HEK293 (cell line): ENCODE measurements around the gene CCSER2.

Experiments used
- CTCF ChIA-PET: fragments of 350-600 bp; formaldehyde crosslinking; extraction: SDS; loops from one replicate; lab custom pipeline; 2021; ENCODE audit warnings: antibody characterized with exemption; lab: Yijun Ruan, JAX
- POLR2A ChIA-PET: fragments of 300-600 bp; formaldehyde crosslinking; extraction: SDS; loops from one replicate; lab custom pipeline; 2020; ENCODE audit warnings: antibody characterized with exemption, inconsistent platforms; lab: Yijun Ruan, JAX
- H3K27ac ChIP-seq: fragments of 200-500 bp; sonication (Bioruptor generic); 2 replicates; pipeline ENCODE4 v1.5.1; 2014; ENCODE audit warnings: low read depth, low read length, control low read depth, inconsistent platforms; ENCODE audit errors: extremely low read depth
- H3K36me3 ChIP-seq, 2 experiments: fragments of 200-500 bp in 1 of 2; sonication (Bioruptor generic) in 1 of 2; 1 replicate in 1 of 2; 2 replicates in 1 of 2; pipeline ENCODE4 v1.5.1; 2014 to 2017; ENCODE audit warnings: inconsistent platforms in 2 of 2, low read length in 2 of 2; ENCODE audit not compliant: control insufficient read depth in 2 of 2, insufficient read depth in 1 of 2
- H3K4me1 ChIP-seq: fragments of 200-500 bp; sonication (Bioruptor generic); 2 replicates; pipeline ENCODE4 v1.5.1; 2014; ENCODE audit warnings: mild to moderate bottlenecking, low read length, inconsistent platforms; ENCODE audit not compliant: control insufficient read depth, insufficient read depth
- H3K4me3 ChIP-seq: 2 replicates; pipeline ENCODE4 v1.5.1; 2011; ENCODE audit warnings: low read depth, mild to moderate bottlenecking, control low read depth, low read length, moderate library complexity
- H3K9me3 ChIP-seq: fragments of 200-500 bp; sonication (Bioruptor generic); 2 replicates; pipeline ENCODE4 v1.5.1; 2014; ENCODE audit warnings: low read depth, low read length, inconsistent platforms; ENCODE audit not compliant: control insufficient read depth, insufficient read depth
- RBAK ChIP-seq: fragments of 450-650 bp; formaldehyde crosslinking; IDR thresholded peaks from 2 replicates; pipeline ENCODE4 v1.5.1; 2016; ENCODE audit warnings: missing biosample characterization, missing genetic modification characterization
- WT1 ChIP-seq: fragments of 450-650 bp; formaldehyde crosslinking; IDR thresholded peaks from 2 replicates; pipeline ENCODE4 v1.5.1; 2016; ENCODE audit warnings: missing biosample characterization, missing genetic modification characterization
- ZBTB1 ChIP-seq: fragments of 450-650 bp; formaldehyde crosslinking; IDR thresholded peaks from 2 replicates; pipeline ENCODE4 v1.5.1; 2016; ENCODE audit warnings: missing biosample characterization, missing genetic modification characterization
- ZBTB21 ChIP-seq: fragments of 450-650 bp; formaldehyde crosslinking; IDR thresholded peaks from 2 replicates; pipeline ENCODE4 v1.5.1; 2017; ENCODE audit warnings: missing biosample characterization, missing genetic modification characterization
- ZBTB8A ChIP-seq: fragments of 450-650 bp; formaldehyde crosslinking; IDR thresholded peaks from 2 replicates; pipeline ENCODE4 v1.5.1; 2016; ENCODE audit warnings: missing biosample characterization, missing genetic modification characterization
- ZFHX2 ChIP-seq: fragments of 450-650 bp; formaldehyde crosslinking; conservative IDR thresholded peaks from 2 replicates; pipeline ENCODE4 v1.5.1; 2016; ENCODE audit warnings: missing biosample characterization, missing genetic modification characterization
- ZNF10 ChIP-seq: fragments of 450-650 bp; formaldehyde crosslinking; IDR thresholded peaks from 2 replicates; pipeline ENCODE4 v1.5.1; 2017; ENCODE audit warnings: missing biosample characterization, missing genetic modification characterization
- ZNF311 ChIP-seq: fragments of 450-650 bp; formaldehyde crosslinking; IDR thresholded peaks from 2 replicates; pipeline ENCODE4 v1.5.1; 2017; ENCODE audit warnings: missing biosample characterization, missing genetic modification characterization, borderline replicate concordance
- ZNF561 ChIP-seq: fragments of 450-650 bp; IDR thresholded peaks from 2 replicates; pipeline ENCODE4 v1.5.1; 2018; ENCODE audit warnings: missing biosample characterization, missing genetic modification characterization, borderline replicate concordance
- ZNF600 ChIP-seq: fragments of 450-650 bp; formaldehyde crosslinking; IDR thresholded peaks from 2 replicates; pipeline ENCODE4 v1.5.1; 2016; ENCODE audit warnings: missing biosample characterization, missing genetic modification characterization
- ZNF621 ChIP-seq: fragments of 450-650 bp; formaldehyde crosslinking; IDR thresholded peaks from 2 replicates; pipeline ENCODE4 v1.5.1; 2017; ENCODE audit warnings: missing biosample characterization, missing genetic modification characterization
- ZNF624 ChIP-seq: fragments of 450-650 bp; formaldehyde crosslinking; IDR thresholded peaks from 2 replicates; pipeline ENCODE4 v1.5.1; 2017; ENCODE audit warnings: missing biosample characterization, missing genetic modification characterization
- ZNF785 ChIP-seq: fragments of 450-650 bp; formaldehyde crosslinking; IDR thresholded peaks from 2 replicates; pipeline ENCODE4 v1.5.1; 2016; ENCODE audit warnings: missing biosample characterization, missing genetic modification characterization
- ZNF791 ChIP-seq: fragments of 450-650 bp; formaldehyde crosslinking; IDR thresholded peaks from 2 replicates; pipeline ENCODE4 v1.5.1; 2016; ENCODE audit warnings: missing biosample characterization, missing genetic modification characterization
- TF ChIP-seq, protein P1 (sequence below): fragments of 450-650 bp; formaldehyde crosslinking; IDR thresholded peaks from 2 replicates; pipeline ENCODE4 v1.5.1; 2016; ENCODE audit warnings: missing biosample characterization, missing genetic modification characterization
- TF ChIP-seq, protein P2 (sequence below): fragments of 450-650 bp; formaldehyde crosslinking; IDR thresholded peaks from 2 replicates; pipeline ENCODE4 v1.5.1; 2017; ENCODE audit warnings: missing biosample characterization, mild to moderate bottlenecking, missing genetic modification characterization, moderate library complexity
- TF ChIP-seq, protein P3 (sequence below): fragments of 450-650 bp; formaldehyde crosslinking; IDR thresholded peaks from 2 replicates; pipeline ENCODE4 v1.5.1; 2016; ENCODE audit warnings: missing biosample characterization, missing genetic modification characterization
- TF ChIP-seq, protein P4 (sequence below): fragments of 450-650 bp; formaldehyde crosslinking; IDR thresholded peaks from 2 replicates; pipeline ENCODE4 v1.5.1; 2016; ENCODE audit warnings: missing biosample characterization, missing genetic modification characterization

CCSER2 gene

DNA sequence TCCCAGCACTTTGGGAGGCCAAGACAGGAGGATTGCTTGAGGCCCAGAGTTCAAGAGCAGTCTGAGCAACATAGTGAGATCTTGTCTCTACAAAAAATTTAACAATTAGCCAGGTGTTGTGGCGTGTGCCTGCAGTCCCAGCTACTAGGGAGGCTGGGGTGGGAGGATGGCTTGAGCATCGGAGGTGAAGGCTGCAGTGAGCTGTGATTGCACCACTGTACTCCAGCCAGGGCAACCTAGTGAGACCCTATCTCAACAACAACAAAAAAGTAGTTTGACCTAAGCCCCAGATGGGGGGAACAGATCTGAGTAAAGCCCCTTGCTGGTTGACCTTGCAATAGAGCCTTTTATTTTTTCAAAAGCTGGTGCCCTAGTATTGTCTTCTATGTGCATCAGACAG, 15.6 kb upstream of the CCSER2 start (continued):
- no peak for TF ChIP-seq ZBTB21 (tag by site-specific recombination)

DNA sequence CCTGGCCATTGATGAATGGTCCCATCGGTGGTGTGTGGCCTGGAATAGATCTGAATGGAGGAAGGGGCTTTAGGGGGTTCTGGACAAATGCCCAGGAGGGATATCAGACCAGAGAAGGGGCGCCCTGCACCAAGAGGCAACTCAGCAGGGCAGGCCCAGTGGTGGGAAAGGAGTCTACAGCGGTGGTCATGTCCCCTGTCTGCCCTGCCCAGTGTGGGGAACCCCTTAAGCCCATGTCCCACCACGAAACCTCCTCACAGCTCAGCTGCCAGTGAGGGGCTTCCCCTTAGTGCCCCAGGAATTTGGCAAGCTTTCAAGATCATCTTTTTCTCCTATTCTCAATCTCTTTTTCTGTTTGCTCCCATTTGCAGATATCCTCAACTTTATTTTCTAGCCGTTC, 14.1 kb upstream of the CCSER2 start:
- ChIA-PET POLR2A (no interaction called here), CTCF (interaction anchor here (0.7 to 0.9 kb wide), 2 partner anchors 38 to 116 kb away, joined by 3 to 5 read pairs; no protein-coding TSS in a partner anchor)
- Histone ChIP-seq H3K36me3 (no peaks in the 10 kb centered on the region), H3K4me1 (no peaks in the 10 kb centered on the region; the same call in 1 of the 2 replicates), H3K4me3 (no peak overlapping the region), H3K27ac (no peak overlapping the region), H3K9me3 (no peaks in the 10 kb centered on the region)
- TF ChIP-seq, protein P1, sequence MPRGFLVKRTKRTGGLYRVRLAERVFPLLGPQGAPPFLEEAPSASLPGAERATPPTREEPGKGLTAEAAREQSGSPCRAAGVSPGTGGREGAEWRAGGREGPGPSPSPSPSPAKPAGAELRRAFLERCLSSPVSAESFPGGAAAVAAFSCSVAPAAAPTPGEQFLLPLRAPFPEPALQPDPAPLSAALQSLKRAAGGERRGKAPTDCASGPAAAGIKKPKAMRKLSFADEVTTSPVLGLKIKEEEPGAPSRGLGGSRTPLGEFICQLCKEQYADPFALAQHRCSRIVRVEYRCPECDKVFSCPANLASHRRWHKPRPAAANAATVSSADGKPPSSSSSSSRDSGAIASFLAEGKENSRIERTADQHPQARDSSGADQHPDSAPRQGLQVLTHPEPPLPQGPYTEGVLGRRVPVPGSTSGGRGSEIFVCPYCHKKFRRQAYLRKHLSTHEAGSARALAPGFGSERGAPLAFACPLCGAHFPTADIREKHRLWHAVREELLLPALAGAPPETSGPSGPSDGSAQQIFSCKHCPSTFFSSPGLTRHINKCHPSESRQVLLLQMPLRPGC (tag by site-specific recombination), result no peak
- TF ChIP-seq ZBTB8A (no peak), ZNF10 (tag by site-specific recombination) (no peak), ZFHX2 (tag by site-specific recombination) (no peak), ZNF561 (tag by site-specific recombination) (no peak), ZNF791 (tag by site-specific recombination) (no peak), ZNF624 (no peak), ZNF621 (no peak), WT1 (tag by site-specific recombination) (no peak), ZBTB1 (no peak), ZNF600 (no peak), RBAK (tag by site-specific recombination) (no peak)
- TF ChIP-seq, protein P2, sequence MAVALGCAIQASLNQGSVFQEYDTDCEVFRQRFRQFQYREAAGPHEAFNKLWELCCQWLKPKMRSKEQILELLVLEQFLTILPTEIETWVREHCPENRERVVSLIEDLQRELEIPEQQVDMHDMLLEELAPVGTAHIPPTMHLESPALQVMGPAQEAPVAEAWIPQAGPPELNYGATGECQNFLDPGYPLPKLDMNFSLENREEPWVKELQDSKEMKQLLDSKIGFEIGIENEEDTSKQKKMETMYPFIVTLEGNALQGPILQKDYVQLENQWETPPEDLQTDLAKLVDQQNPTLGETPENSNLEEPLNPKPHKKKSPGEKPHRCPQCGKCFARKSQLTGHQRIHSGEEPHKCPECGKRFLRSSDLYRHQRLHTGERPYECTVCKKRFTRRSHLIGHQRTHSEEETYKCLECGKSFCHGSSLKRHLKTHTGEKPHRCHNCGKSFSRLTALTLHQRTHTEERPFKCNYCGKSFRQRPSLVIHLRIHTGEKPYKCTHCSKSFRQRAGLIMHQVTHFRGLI, result no peak
- TF ChIP-seq, protein P3, sequence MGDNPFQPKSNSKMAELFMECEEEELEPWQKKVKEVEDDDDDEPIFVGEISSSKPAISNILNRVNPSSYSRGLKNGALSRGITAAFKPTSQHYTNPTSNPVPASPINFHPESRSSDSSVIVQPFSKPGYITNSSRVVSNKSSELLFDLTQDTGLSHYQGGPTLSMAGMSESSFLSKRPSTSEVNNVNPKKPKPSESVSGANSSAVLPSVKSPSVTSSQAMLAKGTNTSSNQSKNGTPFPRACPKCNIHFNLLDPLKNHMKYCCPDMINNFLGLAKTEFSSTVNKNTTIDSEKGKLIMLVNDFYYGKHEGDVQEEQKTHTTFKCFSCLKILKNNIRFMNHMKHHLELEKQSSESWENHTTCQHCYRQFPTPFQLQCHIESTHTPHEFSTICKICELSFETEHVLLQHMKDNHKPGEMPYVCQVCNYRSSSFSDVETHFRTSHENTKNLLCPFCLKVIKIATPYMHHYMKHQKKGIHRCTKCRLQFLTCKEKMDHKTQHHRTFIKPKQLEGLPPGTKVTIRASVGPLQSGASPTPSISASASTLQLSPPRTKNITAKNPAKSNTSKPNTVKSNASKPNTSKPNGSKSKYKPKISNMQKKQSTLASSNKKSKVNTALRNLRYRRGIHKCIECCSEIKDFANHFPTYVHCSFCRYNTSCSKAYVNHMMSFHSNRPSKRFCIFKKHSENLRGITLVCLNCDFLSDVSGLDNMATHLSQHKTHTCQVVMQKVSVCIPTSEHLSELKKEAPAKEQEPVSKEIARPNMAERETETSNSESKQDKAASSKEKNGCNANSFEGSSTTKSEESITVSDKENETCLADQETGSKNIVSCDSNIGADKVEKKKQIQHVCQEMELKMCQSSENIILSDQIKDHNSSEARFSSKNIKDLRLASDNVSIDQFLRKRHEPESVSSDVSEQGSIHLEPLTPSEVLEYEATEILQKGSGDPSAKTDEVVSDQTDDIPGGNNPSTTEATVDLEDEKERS (tag by site-specific recombination), result no peak
- TF ChIP-seq, protein P4, sequence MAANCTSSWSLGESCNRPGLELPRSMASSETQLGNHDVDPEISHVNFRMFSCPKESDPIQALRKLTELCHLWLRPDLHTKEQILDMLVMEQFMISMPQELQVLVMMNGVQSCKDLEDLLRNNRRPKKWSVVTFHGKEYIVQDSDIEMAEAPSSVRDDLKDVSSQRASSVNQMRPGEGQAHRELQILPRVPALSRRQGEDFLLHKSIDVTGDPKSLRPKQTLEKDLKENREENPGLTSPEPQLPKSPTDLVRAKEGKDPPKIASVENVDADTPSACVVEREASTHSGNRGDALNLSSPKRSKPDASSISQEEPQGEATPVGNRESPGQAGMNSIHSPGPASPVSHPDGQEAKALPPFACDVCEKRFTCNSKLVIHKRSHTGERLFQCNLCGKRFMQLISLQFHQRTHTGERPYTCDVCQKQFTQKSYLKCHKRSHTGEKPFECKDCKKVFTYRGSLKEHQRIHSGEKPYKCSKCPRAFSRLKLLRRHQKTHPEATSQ, result no peak

DNA sequence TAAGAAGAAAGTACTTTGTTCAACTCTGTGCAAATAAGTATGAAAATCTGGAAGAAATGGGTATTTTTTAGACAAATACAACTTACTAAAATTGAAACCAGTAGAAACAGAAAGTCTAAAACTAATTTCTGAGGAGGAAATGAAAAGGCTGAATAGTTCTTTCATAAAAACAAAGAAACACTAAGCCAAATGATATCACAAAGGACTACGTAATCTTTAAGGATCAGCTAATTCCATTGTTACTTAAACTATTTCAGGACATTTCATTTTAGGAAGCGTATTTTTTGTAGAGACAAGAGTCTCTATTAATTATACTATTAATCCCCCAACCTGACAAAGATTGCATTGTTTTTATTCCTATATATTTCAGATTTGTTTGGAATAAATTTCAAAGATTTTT, 11.2 kb upstream of the CCSER2 start:
- TF ChIP-seq ZNF311 (no peak), ZNF785 (tag by site-specific recombination) (no peak)
- TF ChIP-seq, all 188 proteins: peak for 0
- ChIA-PET POLR2A (no interaction called here), CTCF (interaction anchor here (1.6 kb wide), 1 partner anchor 220 kb away, joined by 4 read pairs; no protein-coding TSS in a partner anchor)
- H3K4me3 ChIP-seq, result no peak overlapping the region
- no peaks in the 10 kb centered on the region for H3K4me1 ChIP-seq
- H3K36me3 ChIP-seq, result no peaks in the 10 kb centered on the region
- H3K9me3 ChIP-seq, result no peaks in the 10 kb centered on the region
- no peak overlapping the region for H3K27ac ChIP-seq
